Measurements from ENCODE around the gene DPYSL5.

DNA sequence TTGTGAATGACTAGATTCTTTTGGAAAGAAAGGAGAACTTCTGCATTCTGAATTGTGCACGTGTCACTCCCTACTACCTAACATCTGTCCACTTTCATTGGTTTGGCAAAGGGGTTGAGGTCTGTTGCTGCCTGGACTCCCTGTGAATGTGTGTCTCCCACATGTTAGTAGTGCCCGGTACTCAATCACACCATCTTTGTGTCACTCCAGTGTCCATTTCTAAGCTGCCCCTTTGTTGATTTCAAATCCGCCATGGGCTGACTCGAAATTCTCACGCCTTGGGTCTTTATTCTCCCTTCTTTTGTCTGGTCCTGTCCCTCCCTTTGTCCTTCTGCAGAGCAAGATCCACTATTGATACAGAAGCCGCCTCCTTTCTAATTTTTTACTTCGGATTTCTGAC is 7.5 kb downstream of the DPYSL5 start:
- TF ChIP-seq CTCF (IDR thresholded peaks at IDR 0.05) (no peak), POLR2A (IDR thresholded peaks at IDR 0.05) (no peak)

Measured in body of pancreas (tissue), 4 donors.